Adipocyte (in vitro differentiated cells): ENCODE data around the gene TUBGCP2.

Experiments used
- DNase-seq: peaks from one replicate; pipeline ENCODE4 v3.0.0-alpha.2; 2015; ENCODE audit warnings: low read depth
- H3K27me3 ChIP-seq: replicated peaks from 2 replicates; pipeline ENCODE4 v1.7.0; 2013; ENCODE audit warnings: mild to moderate bottlenecking, low read length, moderate library complexity; ENCODE audit not compliant: control insufficient read depth, insufficient read depth
- H3K36me3 ChIP-seq: 2 replicates; pipeline ENCODE4 v1.7.0; 2013; ENCODE audit warnings: low read length, mild to moderate bottlenecking, moderate library complexity; ENCODE audit not compliant: control insufficient read depth, insufficient read depth, severe bottlenecking
- H3K4me1 ChIP-seq: 2 replicates; pipeline ENCODE4 v1.7.0; 2013; ENCODE audit warnings: mild to moderate bottlenecking, low read length, moderate library complexity; ENCODE audit not compliant: control insufficient read depth, insufficient read depth
- H3K4me3 ChIP-seq: 2 replicates; pipeline ENCODE4 v1.7.0; 2013; ENCODE audit warnings: mild to moderate bottlenecking, low read length, moderate library complexity
- H3K9ac ChIP-seq: 2 replicates; pipeline ENCODE4 v1.7.0; 2013; ENCODE audit warnings: mild to moderate bottlenecking, low read length, moderate library complexity
- H3K9me3 ChIP-seq: 2 replicates; pipeline ENCODE4 v1.7.0; 2013; ENCODE audit warnings: mild to moderate bottlenecking, low read length, moderate library complexity; ENCODE audit not compliant: control insufficient read depth

TUBGCP2 gene

GRCh38 chr10:133275684-133276092 is 33.0 kb downstream of the TUBGCP2 start:
- no peaks in the 10 kb centered on the region for H3K9me3 ChIP-seq
- no peak overlapping the region for H3K4me3 ChIP-seq
- no peak overlapping the region for H3K9ac ChIP-seq
- H3K36me3 ChIP-seq = peaks cover 12% of the 10 kb centered on the region
- H3K4me1 ChIP-seq = no peaks in the 10 kb centered on the region
- DNase-seq = no peak
- H3K27me3 ChIP-seq = peaks cover 8% of the 10 kb centered on the region

GRCh38 chr10:133274751-133275683 is 33.7 kb downstream of the TUBGCP2 start:
- Histone ChIP-seq H3K9ac (no peak overlapping the region), H3K9me3 (no peaks in the 10 kb centered on the region), H3K4me1 (no peaks in the 10 kb centered on the region), H3K4me3 (no peak overlapping the region), H3K27me3 (peaks cover 8% of the 10 kb centered on the region), H3K36me3 (peaks cover 5% of the 10 kb centered on the region)
- DNase-seq = no peak

- no peaks in the 10 kb centered on the region for H3K9me3 ChIP-seq
- H3K36me3 ChIP-seq = no peaks in the 10 kb centered on the region
- H3K9ac ChIP-seq = no peak overlapping the region
- peaks cover 8% of the 10 kb centered on the region for H3K27me3 ChIP-seq
- no peak overlapping the region for H3K4me3 ChIP-seq
- DNase-seq = no peak
- H3K4me1 ChIP-seq = no peaks in the 10 kb centered on the region
These were observed 35.0 kb downstream of the TUBGCP2 start for GRCh38 chr10:133273534-133274143.

- no peak overlapping the region for H3K9ac ChIP-seq
These were observed 35.7 kb downstream of the TUBGCP2 start for GRCh38 chr10:133272964-133273420.

GRCh38 chr10:133272301-133272963 is 36.2 kb downstream of the TUBGCP2 start:
- peaks cover 8% of the 10 kb centered on the region for H3K27me3 ChIP-seq
- no peaks in the 10 kb centered on the region for H3K9me3 ChIP-seq
- no peaks in the 10 kb centered on the region for H3K36me3 ChIP-seq
- no peak for DNase-seq
- H3K9ac ChIP-seq = no peak overlapping the region
- no peak overlapping the region for H3K4me3 ChIP-seq
- no peaks in the 10 kb centered on the region for H3K4me1 ChIP-seq

More at GRCh38 chr10:133272964-133273420, 35.7 kb downstream of the TUBGCP2 start:
- peaks cover 8% of the 10 kb centered on the region for H3K27me3 ChIP-seq
- no peaks in the 10 kb centered on the region for H3K36me3 ChIP-seq
- no peaks in the 10 kb centered on the region for H3K9me3 ChIP-seq
- H3K4me3 ChIP-seq = no peak overlapping the region
- DNase-seq = no peak
- no peaks in the 10 kb centered on the region for H3K4me1 ChIP-seq

GRCh38 chr10:133271521-133272300 is 37.0 kb downstream of the TUBGCP2 start:
- H3K9ac ChIP-seq = no peak overlapping the region
- H3K36me3 ChIP-seq = no peaks in the 10 kb centered on the region
- H3K4me1 ChIP-seq = no peaks in the 10 kb centered on the region
- DNase-seq = no peak
- H3K4me3 ChIP-seq = no peak overlapping the region
- H3K9me3 ChIP-seq = no peaks in the 10 kb centered on the region
- H3K27me3 ChIP-seq = peaks cover 8% of the 10 kb centered on the region

GRCh38 chr10:133270773-133271297 is 37.8 kb downstream of the TUBGCP2 start:
- Histone ChIP-seq H3K4me1 (peaks cover 6% of the 10 kb centered on the region), H3K9me3 (no peaks in the 10 kb centered on the region), H3K36me3 (no peaks in the 10 kb centered on the region), H3K9ac (no peak overlapping the region), H3K4me3 (no peak overlapping the region), H3K27me3 (peaks cover 2% of the 10 kb centered on the region)
- DNase-seq = no peak

- Histone ChIP-seq H3K4me1 (peaks cover 12% of the 10 kb centered on the region), H3K27me3 (no peaks in the 10 kb centered on the region), H3K36me3 (no peaks in the 10 kb centered on the region), H3K9ac (no peak overlapping the region), H3K4me3 (no peak overlapping the region), H3K9me3 (no peaks in the 10 kb centered on the region)
- no peak for DNase-seq
These were observed 38.5 kb downstream of the TUBGCP2 start for GRCh38 chr10:133270204-133270603.

- Histone ChIP-seq H3K4me1 (peaks cover 12% of the 10 kb centered on the region), H3K9ac (no peak overlapping the region), H3K9me3 (no peaks in the 10 kb centered on the region), H3K4me3 (no peak overlapping the region), H3K27me3 (no peaks in the 10 kb centered on the region), H3K36me3 (no peaks in the 10 kb centered on the region)
- DNase-seq = no peak
These were observed 39.3 kb downstream of the TUBGCP2 start for GRCh38 chr10:133269367-133269766.

- H3K4me3 ChIP-seq = no peak overlapping the region
- H3K27me3 ChIP-seq = no peaks in the 10 kb centered on the region
- no peak for DNase-seq
- H3K9me3 ChIP-seq = no peaks in the 10 kb centered on the region
- H3K9ac ChIP-seq = no peak overlapping the region
- H3K4me1 ChIP-seq = peaks cover 12% of the 10 kb centered on the region
- no peaks in the 10 kb centered on the region for H3K36me3 ChIP-seq
These were observed 40.1 kb downstream of the TUBGCP2 start for GRCh38 chr10:133268532-133268931.
